GM18858 (cell line): ENCODE data around the gene ROR1.

Experiments
- ATAC-seq: cut with Tn5 transposase; IDR thresholded peaks from one replicate; pipeline ENCODE4 v1.9.1; 2021; ENCODE audit not compliant: unreplicated experiment

Gene ROR1

DNA sequence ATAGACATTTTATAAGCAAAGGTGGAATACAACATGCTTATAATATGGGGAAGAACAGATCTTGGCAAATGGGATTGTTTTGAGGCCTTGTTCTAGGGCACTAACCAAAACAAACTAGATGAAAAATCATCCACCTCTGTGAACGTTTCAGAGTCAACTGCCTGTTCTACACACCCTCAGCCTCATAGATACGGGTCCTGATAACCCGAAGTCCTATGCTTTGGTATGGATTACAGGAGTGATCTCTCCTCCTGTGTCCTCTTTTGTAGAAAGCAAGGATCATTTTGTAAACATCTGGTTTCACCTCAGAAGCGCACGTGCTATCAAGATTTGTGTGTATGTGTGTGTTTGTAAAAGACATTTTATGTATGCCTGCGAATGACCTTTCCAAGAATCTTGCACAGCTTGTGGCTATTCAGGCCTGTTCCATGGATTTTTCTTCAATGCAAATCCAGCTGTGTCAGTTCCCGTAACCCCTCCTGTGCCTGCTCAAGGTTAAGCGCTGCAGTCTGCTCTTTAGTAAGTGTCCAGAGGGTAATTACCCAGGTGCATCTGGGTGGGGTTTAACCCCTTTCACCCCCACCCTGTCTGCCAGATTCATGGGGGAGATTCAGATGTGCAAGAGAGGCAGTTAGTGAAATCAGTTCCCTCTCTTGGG, 132.4 kb downstream of the ROR1 start:
- no peak for ATAC-seq

DNA sequence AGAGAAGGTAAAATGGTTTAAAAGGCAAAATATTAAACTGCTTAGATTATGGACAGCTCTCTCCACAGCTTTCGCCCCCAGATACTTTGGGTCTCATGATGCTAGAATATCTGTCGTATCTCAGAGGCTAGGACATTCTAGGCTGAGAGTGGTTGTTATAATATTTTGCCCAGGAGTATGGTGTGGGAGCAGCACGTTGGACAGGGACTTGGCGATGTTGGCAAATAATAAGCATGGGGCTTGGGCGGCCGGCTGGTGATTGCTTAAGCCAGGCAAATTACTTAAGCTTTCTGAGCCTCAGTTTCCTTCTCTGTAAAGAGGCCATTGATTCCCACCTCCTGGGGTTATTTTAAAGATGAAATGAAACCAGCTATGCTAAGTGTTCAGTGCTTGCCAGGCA, 133.2 kb downstream of the ROR1 start:
- ATAC-seq, result no peak

- no peak for ATAC-seq
Measured at GRCh38 chr1:63908016-63908415, 134.2 kb downstream of the ROR1 start.

DNA sequence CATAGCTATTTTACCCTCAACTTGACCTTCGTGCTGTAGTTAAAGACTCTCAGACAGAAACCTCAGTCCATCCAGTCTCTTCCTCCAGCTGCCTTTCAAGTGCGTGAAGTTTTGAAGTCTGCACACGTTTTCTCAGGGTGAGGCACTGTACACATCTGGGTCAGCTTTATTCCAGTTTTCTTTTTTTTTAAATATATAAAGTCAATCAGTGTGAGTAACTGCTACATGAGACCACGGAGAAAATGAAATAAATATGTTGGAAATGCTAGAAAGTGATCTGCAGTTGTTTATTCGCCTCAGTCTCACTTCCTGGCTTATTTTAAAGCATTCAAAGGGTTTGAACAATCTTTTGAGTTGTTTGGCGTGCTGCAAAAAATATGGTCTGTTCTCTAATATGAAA, 135.7 kb downstream of the ROR1 start:
- ATAC-seq, result no peak

DNA sequence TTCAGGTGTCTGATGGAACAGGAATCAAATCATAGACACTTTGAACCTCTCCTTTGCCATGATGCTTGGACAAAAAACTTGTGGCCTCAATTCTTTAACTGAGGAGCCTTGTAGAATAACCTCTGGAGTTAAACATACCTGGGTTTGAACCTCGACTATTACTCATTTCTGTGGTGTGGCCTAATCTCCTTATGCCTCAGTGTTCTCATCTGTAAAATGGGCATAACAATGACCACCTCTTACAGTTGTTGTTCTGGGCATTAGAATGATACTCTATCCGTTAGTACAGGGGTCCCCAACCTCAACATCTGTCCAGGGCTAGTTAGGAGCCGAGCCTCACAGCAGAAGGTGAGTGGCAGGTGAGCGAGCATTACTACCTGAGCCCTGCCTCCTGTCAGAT, 137.2 kb downstream of the ROR1 start:
- no peak for ATAC-seq

- no peak for ATAC-seq
Measured at GRCh38 chr1:63912643-63913042, 138.8 kb downstream of the ROR1 start.

- ATAC-seq, result no peak
Measured at GRCh38 chr1:63913533-63913932, 139.7 kb downstream of the ROR1 start.

DNA sequence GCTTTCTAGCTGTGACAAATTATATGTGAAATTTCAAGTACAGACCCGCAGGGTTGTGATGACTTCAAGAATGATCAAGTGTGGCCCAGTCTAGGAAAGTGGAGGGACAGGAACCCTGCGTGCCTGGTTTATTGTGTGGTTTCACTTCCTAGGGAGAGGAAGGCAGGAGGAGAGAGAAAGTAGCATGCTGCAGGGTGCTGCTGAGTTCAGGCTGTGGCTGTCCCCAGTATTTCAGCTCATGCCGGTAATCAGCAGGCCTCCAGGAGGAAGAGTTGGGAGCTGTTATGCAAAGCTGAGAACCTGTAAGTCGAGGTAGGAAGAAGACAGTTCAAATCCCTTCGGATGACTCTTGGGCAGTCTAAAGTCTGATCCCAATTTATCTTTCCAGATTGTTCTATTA, 140.4 kb downstream of the ROR1 start:
- no peak for ATAC-seq

GRCh38 chr1:63914706-63915105, 140.9 kb downstream of the ROR1 start:
- no peak for ATAC-seq

DNA sequence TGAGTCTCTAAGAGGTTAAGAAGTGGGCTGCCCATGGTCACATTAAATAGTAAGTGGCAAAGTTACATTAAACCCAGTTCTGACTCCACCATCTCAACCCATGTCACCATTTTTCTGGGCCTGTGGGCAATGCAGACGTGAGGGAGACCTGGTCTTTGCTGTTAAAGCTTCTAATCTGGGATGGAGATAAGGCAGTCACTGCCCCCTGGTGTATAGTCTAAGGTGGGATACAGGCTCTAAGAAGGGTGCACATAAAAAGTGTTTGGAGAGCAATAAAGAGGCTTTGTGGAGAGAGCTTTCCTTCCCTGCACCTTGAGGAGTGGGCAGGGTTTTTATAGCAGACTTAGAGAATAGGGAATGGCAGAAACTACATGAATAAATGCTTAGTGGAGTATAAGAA, 141.3 kb downstream of the ROR1 start:
- no peak for ATAC-seq

GRCh38 chr1:63916485-63917360, 142.9 kb downstream of the ROR1 start:
- ATAC-seq, result no peak

DNA sequence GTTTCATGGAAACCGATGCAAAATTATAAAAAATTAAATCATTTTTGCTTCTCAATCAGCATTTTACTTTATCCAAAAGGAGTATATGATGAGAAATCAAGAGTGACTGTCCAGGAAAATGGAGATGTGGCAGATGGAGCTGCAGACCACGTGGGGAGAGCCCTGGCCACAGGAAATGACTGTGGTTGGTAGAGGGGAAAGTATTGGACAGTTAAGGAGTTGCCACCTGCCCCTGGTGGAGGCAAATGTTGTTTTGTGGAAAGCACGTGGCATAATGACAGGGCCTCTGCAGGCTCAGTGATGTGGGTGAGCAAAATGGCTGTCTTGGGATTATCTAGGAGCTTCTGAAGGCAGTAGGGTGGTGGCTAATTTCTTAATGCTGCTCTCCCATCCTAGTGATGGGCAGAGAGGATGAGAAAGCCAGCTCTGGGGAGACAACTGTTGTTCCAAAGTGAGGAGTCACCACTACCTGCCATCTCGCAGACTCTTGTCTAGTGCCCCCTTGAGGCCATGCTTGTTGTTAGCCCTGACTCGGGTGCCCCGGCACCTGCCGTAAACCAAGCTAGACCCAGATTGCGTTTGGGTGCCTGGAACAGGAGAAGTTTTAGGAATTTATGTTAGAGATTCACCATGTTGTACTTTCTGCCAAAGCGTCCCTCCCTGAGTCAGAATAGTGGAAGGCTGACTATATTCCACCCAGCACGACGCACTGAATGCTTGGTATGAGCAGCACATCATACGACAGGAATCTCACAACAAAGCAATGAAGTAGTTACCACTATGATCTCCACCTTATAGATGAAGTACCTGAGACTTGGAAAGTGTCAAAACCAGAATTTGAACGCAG, 144.0 kb downstream of the ROR1 start:
- ATAC-seq, result no peak

DNA sequence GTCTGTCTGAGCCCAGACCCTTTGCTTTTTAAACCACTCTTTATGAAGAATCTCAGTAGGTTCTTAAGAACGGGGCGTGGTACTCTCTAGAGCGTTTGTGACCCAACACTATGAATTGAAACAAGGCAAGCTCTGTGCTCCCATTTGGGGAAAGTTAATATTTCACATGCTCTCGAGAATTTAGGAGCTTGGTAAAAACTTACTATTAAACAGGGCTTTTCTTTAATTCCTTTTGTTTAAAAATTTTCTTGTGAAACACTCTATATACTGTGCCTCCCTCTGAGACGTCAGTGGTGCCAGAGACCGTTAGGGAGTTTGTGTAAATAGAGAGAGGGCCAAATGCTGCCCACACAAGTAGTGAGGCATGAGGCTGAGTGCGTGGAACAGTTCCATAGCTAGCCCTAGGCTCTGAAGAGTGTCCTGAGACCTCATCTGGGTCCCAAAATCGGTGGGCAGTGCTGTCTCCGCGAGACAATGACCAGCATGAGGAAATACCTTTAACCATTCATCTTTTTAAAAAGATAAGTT, 144.7 kb downstream of the ROR1 start:
- no peak for ATAC-seq

DNA sequence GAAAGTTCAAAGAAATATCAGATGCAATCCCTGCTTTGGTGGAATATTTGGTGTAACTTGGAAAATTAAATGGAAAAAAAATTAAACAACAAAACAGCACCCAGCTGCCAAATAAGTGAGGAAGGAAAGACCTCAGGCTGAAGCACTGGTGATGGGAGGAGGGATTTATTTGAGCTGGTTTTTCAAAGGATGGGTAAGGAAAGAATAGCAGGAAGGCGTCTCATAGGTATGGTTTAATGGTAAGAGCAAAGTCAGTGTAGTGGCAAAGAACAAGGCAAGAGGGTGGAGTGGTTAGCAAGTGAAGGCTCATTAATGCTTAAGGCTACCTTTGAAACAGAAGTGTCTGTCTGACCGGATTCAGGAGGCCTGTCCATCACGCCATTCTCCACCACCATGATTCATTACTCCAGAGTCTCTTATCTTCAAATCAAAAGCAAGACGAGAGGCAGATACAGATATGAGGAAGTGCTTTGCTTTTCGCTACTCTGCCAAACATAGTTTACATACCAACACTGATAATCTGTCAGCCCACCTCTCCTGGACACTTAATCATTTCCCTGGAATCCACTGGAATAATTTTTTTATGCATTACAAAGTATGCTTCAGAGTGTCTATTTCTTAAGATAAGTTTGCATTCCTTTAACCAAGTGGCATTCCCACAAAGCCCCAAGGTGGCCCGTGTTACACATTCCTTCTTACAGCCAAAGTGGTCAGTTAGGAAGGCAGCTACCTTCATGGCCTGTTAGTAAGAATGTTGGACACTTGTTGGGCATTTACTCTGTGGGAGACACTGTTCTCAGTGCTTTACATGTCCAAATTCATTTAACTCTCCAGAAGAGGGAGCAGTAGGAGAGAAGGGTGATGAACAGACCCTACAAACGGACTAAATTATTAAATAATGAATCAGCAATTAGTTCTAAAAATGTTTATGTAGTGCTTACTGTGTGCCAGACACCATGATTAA, 146.6 kb downstream of the ROR1 start:
- no peak for ATAC-seq

GRCh38 chr1:63921359-63921758, 147.5 kb downstream of the ROR1 start:
- ATAC-seq, result no peak

DNA sequence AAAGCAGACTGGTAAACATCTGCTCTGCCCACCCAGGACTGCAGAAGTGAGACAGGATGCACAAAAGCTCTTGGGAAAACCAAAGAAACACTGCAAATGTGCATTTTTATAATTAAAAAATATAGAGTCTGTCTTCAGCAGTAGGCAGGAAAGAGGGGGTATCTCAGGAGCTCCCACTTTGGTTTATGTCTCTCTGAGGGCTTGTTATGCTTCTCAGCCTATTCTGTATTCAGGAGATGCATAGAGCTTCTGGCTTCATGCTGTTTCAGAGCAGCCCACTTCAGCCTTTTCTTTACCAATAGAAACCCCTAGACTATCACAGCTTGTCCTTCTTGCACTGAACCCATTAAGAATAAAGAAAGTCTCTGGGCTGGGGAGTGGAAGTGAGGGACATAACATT, 148.0 kb downstream of the ROR1 start:
- no peak for ATAC-seq

DNA sequence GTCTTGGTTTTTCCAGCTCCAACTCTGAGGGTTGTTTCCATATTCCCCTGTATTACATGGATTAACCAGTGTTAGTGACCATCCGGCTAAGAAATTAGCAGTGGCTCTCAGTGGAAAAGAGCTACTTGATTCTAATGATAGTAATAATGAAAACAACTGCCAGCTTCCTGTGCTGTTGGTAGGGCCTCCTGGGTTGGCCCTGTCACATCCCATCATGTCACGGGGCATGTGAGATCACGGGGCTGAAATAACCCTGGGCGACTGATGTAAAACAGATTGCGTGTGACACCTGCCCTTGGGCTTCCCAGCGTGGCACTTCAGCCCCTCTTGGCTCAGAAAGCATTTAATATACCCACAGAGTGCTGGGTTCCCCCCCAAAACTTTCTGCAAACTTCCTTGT, 149.0 kb downstream of the ROR1 start:
- ATAC-seq, result no peak

DNA sequence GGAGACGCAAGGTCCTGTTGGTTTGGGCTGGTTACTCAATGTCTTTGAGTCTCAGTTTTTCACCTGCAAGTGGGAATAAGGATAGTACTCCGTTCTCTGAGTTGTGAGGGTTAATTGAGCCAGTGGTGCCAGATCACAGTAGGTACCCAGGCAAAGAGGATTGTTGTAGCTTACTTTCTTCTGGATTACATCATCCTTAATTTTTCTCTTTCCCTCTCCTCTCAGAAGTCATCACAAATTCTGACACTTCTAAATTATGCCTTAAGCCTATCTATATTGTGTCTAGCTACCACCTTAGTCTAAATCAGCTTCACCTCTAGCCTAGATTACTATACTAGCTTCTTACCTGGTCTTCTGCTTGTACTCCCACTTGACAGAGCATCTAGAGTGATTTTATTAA, 149.5 kb downstream of the ROR1 start:
- ATAC-seq, result no peak

DNA sequence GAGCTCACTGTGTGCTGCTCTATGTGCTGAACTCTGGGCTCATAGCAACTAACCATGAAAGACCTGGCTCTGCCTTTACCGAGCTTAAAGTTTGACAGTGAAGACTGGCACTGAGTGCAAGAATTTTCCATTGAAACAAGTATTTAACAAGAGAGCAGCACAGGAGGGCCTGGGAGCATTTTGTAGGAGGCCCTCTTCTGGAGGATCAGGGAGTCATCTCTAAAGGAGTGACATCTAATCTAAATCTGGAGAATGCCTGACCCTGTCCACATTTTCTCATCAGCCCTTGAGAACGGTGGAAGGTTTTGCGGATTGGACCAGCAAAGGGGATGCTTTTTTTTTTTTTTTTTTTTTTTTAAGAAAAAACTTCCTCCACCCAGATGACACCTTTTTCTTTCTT, 150.8 kb downstream of the ROR1 start:
- no peak for ATAC-seq
